Activated T-cell treated with anti-CD3 and anti-CD28 coated beads for 24 hours (primary cell): ENCODE results near the gene TSPAN8.
"Not testable (repeated sequence)": the region's sequence is repeated elsewhere in the genome, so short reads cannot be mapped to it uniquely, and the experiment has no call there.

Experiments used
- DNase-seq: peaks from one replicate; pipeline ENCODE4 v3.0.0-alpha.2; 2020; ENCODE audit warnings: low read depth

The TSPAN8 gene

DNA sequence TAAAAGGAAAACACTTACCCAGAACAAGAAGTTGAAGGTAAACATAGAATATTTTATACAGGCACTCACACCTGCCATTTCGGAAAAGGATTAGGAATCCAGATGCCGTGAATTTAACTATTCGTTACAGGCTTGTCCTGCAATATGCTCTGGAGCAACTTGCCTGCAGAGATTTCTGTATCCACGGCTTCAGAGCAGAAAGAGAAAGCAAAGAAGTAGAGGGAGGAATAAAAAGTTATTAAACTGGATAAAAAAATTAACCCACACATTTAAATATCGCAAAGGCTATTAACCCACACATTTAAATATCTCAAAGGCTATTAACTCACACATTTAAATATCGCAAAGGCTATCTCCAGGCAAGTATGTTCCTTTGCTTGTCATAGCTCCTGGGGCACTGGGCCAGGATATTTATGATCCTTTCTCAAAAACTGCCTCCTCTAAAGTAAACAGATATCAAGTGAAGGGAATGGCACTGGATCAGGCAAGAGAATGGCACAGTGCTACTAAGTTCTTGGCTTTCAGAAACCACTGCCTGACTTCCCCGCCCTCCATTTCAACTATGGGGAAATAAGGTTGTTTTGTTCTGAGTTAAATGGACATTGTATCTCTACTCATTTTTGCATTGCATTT, at the start of gene TSPAN8:
TSS of gene TSPAN8 (minus strand) at position 399 of the 633 bp plus-strand sequence. CDS start at position 78, 321 bp downstream.
- DNase-seq, result no peak

DNA sequence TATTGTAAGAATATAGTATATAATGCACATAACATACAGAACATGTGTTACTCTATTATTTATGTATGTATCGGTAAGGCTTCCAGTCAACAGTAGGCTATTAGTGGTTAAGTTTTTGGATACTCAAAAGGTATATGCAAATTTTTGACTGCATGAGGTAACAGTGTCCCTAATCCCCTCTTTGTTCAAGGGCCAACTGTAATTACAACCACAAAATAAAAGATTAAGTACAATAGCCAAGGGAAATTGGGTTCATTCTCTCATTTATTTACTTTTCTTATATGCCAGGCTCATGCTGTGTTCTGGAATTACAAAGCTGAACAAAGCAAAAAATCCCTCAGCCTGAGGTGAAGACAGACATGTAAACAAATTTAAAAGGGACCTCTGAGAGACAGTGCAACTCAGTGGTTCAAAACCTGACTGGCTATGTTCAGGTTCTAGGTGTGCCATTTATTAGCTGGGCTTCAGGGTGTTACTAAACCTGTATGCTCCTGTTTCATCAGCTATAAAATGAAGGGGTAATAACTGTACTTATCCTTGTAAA, 43.4 kb upstream of the TSPAN8 start:
- DNase-seq, result no peak

DNA sequence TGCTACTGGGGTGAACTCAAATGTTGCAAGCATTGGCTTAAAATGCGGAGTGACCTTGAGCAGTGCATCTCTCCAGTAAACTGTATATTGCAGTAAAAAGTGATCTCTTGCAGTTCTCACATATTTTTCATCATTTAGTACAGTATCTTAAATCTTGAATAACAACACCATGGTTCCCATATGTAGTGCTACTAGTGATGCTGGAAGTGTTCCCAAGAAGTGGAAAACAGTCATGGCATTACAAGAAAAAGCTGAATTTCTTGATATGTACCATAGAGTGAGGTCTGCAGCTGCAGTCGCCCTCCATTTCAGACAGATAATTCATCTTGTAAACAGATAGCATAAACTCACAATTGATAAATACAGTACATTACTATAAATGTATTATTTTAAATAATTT, 42.9 kb upstream of the TSPAN8 start:
- no peak for DNase-seq

DNA sequence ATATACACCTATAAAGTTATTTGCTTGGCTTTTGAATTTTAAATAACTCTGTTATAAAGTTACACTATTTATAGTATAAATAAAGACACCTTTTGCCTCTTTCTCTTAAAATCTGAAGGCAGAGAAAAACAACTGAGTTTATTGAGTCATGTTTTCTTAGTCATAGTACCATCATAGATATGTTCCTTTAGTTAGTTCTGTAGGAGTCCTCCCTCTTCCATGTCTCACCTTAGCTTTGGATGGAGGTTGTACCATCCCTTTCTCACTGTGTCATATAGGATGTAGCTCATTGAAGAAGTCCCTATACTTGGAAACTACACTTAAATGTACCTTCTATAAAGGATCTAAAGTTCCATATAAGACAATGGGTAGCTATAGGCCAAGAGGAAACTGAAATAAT, 39.7 kb upstream of the TSPAN8 start:
- no peak for DNase-seq

DNA sequence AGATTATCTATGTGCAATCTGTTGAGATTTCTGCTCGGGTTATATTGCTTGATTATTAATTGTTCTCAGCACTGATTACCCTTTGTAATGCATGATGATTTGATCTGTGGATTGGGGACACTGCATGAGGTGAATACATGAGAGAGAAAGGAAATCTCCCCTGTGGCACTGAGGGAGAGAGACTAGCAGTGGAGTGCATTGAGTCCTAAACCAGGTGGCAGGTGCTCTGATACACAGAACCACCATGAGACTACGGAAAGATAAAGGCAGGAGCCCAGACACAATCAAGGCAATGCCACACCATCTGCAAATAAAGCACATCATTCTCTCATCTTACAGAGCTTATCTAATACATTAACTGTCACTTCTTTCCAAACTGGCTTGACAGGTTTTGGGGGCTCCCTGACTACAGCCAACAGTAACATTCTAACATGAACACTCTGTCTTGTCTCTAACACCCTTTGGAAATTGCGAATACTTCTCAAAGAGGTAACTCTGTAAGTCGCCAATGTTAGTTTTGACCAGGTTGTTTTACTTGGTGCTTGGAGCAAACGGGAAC, 37.6 kb upstream of the TSPAN8 start:
- no peak for DNase-seq

DNA sequence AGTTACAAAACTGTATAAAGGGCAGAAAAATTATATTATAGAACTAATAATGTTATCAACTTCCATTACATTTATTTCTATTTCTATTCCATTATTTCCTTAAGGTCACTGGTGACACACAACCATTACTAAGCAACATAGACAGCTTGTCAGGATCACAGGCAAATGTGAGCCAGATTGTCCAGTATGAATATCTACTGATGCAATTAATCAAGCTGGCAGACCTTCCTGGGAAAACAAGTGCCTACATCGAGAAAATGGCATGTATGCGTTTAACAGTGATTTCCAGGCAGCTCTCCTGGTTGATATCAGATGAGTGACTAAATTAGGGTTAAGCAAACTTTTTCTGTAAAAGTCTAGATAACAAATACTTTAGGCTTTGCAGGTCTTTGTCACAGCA, 36.9 kb upstream of the TSPAN8 start:
- DNase-seq, result no peak

DNA sequence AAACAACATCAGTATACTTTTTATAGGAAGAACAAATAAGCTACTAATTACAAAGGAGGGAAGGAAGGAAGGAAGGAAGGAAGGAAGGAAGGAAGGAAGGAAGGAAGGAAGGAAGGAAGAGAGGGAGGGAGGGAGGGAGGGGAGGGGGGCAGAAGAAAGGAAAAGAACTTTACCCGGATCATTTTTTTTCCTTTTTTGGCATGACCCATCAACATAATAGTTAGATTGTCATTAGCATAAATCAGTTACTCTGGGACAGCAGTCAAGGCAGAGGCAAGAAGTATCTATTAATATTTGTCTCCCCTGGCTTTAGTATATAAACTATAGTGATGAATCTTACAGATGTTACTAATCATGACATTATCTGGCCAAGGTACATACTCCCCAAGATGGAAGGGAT, 35.2 kb upstream of the TSPAN8 start:
- DNase-seq, result no peak

DNA sequence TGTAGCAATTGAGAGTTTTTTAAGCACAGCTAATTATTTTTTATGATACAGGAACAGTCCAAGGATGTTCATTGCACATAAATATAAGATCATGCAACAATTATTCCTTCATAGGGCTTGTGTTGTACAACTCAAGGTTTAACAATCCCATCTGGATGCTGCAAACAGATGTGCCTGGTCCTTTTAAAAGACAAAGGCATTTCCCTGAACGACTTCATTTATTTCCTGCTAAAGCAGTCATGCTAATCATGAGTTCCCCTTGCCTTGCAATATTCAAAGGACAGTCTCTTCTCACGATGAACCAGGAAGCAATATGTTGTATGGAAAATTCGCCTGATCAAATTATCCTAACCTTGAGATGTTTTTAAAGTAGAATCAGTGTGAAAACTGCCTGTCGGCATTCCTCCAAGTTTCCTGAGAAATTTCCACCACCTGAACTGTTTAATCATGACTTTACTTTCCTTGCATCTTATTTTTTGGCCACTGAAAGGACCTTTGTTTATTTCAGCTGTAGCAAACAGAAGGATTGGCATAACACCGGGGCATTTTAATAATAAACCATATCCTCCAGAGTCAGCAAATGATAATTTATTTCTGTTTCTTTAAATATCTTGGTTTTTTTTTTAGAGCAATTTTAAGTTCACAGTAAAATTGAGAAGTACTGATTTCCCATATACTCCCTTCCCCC, 33.9 kb upstream of the TSPAN8 start:
- no peak for DNase-seq

DNA sequence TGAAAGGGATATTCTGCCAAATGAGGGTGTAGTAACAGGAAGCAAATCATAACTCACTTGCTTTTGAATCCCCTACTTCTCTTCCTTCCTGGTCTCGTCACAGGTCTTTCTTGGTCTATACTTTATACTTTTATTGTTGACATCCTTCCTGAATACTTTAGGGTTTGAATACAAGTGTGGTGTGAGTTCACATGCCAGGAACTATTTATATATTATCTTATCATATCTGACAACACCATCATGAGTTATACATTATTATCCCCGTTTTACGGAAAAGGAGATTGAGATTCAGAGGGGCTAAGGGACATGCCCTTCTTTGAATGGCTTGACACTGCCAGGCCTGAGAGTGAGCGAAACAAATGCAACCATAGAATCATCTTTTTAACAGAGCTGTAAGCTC, 33.0 kb upstream of the TSPAN8 start:
- no peak for DNase-seq

DNA sequence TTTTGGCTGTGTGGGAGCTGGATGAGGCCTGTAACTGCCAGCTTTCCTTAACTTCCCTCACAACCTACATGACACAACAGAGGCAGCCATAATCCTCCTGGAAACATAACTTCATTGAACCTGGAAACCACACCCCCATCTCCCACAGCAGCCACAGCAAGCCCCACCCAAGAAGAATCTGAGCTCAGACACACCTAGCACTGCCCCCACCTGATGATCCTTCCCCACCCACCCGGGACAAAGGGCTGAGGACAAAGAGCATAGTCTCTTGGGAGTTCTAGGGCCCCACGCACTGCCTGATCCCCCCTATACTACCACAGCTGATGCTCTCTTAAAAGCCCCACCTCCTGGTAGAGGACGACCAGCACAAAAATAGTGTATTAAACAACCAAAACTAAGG, 29.6 kb upstream of the TSPAN8 start:
- no peak for DNase-seq

DNA sequence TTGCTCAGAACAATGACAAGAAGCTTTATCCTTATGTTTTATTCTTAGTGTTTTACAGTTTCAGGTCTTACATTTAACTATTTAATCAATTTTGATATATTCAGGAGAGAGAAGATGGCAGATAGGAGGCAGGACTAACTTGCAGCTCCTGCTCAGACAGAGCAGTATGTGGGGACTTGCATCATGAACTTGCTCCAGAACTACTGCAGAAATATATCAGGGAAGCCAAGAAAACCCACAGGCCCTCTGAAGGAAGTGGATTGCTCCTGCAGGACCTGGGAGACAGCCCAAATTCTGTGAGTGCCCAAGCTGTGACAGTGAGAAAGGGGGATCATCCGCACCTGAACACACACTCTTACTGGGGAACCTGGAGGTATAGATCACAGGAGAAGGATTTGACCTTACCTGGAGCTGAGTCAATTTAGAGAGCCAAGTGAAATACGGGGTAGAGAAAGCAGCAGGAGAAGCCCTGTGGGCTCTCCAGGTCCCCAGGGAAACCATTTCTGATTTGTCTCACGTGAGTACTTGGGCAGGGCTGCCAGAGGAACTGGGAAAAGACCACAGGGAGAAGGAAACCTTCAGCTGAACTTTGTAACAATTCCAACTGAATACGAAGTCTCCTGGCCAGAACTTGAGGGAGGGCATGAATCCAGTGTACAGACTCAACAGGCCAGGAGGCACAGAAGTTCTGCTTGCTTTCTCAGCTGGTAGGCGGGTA, 28.9 kb upstream of the TSPAN8 start:
- no peak for DNase-seq

DNA sequence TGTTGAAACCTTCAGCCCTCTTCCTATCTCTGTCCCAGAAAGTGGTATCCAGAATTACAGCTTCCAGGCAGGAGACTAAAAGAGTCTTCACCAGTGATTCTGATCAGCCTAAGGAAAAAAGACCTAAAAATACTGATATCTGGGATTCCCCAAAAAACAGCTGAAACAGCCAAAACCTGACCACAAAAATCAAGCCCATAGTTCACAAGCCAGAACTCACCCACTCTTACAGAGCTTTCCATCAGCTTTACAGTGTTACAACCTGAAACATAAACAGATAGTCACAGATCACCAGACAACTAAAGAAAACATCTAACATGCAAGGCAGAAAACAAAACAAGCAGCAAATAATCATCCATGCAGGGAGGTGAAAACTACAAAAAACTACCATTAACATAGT, 26.0 kb upstream of the TSPAN8 start:
- no peak for DNase-seq

DNA sequence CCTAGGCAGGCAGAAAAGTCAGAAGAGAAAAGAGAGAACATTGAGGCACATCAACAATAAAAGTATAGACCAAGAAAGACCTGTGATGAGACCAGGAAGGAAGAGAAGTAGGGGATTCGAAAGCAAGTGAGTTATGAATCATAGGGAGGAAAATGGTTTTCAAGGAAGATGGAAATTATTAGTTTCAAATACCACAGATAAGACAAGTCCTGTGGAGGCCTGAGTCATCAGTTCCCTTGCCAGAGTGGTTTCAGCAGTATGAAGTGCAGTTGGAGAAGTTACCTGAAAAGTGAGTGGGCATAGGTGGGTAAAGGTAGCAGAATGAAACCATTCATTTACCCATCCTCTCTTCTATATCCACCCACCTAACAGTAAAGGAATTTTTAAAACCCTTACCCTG, 25.2 kb upstream of the TSPAN8 start:
- no peak for DNase-seq

DNA sequence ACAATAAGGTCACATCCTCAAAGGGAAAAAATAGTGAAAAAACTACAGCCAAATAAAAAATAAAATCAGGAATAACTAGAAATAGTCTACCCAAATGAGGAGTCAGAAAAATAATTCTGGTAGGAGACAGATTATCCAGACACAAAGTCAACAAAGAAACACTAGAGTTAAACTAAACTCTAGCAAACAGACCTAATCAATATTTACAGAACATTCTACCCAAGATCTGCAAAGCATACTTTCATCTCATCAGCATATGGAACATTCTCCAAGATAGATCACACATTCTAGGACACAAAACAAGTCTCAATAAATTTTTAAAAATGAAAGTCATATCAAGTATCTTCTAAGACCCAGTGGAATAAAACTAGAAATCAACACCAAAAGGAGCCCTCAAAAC, 20.4 kb upstream of the TSPAN8 start:
- no peak for DNase-seq

DNA sequence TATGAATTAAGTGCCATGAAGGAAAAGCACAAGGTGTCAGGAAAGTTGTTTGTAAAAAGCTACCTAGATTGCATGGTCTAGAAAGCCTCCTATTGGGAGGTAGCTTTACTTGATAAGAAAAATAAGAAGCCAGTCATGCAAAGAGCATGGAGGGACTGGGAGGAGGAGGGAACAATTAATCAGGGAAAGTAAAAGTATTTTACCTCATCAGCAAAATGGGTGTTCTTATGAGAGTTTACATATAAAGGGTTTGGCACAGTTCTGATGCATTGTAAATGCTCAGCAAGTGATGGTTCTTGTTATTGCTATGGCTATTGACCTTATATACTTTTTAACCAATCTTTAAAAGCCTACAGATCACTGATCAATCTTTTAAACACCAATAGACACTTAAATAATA, 17.0 kb upstream of the TSPAN8 start:
- no peak for DNase-seq

DNA sequence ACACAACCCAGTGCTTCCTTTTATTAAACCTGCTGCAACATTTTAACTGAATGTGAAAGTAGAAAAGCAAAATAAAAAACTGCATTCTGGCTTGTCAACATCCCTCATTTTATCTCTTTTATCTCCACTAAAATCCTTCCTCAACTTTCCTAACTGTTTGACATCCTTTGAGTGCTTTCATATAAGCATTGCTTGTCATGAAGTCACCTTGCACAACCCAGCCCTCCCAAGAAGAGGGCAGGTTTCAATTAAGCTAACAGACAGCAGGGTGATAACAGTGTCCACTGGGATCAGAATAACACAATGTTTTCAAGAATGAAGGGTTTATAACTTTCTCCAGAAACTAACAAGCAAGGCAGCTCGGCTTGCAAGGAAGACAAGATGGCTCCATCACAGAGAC, 16.3 kb upstream of the TSPAN8 start:
- no peak for DNase-seq

DNA sequence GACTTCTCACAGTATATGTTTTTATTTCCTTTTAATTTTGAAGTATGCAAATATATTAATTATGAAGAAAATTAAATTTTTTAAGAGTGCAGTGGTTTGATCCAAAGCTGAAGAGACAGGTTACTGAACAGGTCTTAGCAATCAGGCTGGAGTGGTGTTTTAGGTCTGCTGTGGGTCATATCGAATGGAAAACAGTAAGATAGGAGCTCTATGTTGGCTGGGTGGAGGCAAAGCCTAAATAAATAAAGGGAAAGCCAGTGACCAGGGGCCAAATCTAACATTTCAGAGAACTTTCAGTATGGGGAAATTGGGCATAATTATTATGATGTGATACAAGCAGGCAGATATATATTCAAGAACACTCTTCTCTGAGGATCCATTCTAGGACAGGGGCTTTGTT, 12.7 kb upstream of the TSPAN8 start:
- DNase-seq, result no peak

DNA sequence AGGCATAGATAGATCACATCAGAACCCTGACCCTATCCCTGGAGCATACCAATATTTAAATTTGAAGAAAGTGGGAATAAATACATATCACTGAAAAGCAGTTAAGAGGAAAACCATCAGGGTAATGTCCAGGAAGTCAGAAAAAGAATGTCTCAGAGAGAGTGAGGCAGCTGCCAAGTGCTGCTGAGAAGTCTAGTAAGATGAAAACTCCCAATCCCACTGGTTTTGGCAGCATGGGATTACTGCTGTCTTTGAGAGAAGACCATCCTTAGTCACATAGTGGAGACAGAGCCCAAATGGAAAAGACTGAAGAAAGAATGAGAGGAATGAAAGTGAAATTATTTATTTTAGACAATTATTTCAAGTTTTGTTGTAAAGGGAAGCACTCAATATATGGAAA, 11.5 kb upstream of the TSPAN8 start:
- DNase-seq, result no peak

DNA sequence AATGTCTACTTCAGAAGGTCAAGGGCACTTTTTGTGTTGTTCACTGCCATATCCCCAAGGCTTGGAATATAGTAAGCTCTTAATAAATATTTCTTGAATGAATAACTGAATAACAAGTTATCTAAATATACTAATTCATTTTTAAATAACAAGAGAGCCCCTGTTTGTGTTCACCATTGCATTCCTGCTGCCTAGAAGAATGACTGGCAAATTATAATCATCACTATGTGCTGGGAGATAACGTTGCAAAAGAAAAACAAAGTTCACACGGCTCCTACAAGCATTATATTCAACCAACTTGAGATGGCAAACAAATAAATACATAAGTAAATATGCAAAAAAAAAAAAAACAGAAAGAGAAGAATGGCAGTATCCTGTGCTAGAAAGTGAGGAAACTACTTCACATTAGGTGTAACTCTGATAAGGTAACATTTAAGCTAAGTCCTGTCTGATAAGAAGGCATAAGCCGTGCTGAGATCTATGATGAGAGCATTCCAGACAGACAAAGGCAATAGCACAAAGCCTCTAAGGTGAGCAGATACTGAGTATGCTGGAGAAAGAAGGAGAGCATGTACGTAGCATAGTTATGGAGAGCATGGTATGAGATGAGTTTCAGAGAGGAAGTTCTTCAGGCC, 9.2 kb upstream of the TSPAN8 start:
- DNase-seq, result no peak

DNA sequence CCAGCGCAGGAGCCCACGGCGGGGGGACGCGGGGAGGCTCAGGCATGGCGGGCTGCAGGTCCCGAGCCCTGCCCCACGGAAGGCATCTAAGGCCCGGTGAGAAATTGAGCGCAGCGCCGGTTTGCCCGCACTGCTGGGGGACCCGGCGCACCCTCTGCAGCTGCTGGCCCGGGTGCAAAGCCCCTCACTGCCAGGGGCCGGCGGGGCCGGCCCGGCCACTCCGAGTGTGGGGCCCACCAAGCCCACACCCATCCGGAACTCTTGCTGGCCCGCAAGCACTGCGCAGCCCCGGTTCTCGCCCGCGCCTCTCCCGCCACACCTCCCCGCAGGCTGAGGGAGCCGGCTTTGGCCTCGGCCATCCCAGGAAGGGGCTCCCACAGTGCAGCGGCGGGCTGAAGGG, 8.5 kb upstream of the TSPAN8 start:
- DNase-seq, result no peak

DNA sequence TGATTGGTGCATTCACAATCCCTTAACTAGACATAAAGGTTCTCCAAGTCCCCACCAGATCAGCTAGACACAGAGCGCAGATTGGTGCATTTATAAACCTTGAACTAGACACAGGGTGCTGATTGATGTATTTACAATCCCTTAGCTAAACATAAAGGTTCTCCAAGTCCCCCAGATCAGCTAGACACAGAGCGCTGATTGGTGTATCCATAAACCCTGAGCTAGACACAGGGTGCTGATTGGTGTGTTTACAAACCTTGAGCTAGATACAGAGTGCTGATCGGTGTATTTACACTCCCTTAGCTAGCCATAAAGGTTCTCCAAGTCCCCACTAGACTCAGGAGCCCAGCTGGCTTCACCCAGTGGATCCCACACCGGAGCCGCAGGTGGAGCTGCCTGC, 8.0 kb upstream of the TSPAN8 start:
- not testable (repeated sequence) for DNase-seq

DNA sequence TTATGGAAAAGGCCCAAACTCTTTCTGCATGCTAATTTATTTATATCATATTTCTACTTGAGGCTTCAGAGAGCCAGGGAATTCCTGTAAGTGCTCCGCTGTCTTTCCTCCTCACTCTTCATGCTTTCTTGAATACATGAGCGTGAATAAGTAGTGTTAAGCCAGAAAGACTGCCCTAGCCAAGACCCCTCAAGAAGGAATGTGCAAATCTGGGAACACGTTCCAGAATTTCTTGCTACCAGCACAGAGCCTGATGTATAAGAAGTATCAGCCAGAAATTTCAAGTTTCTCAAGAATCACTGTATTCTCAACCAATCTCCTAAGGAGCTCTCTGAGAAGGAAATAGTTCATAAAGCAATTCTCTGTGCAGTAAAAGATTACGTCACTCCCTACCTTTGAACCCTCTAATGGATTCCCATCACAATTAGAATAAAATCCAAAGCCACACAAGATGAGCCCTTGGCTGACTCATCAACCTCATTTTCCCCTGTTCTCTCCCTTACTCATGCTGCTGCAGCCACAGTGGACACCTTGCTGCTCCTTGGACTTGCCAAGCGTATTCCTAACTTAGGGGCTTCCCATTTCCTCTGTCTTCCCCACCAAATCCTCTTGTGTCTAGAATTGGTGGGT, 6.9 kb upstream of the TSPAN8 start:
- DNase-seq, result no peak
